ENCODE measurements around the gene CYP8B1. TPM values are rescaled to one million over a fixed set of nuclear protein-coding genes. Genes with fewer than 3 reads are reported as not detected.
A peak's percentile ranks its signal among the peaks of the same experiment; 100 is the strongest.

Gene CYP8B1
- total RNA-seq, 1 donor from 2014 or later, result not detected

- ATAC-seq, result no peak
- DNase-seq (ENCODE audit: low spot score), result no peak
- intact Hi-C loops (cut with DNase I), result no loop called here
These were observed 19.1 kb downstream of the CYP8B1 start for GRCh38 chr3:42856544-42856943.

GRCh38 chr3:42855547-42856380, 19.9 kb downstream of the CYP8B1 start:
- DNase-seq (ENCODE audit: low spot score), result no peak

GRCh38 chr3:42855219-42855546, 20.5 kb downstream of the CYP8B1 start:
- ATAC-seq (no peak), DNase-seq (ENCODE audit: low spot score) (no peak)
- intact Hi-C loops (cut with DNase I), result no loop called here

More at GRCh38 chr3:42855547-42856380, 19.9 kb downstream of the CYP8B1 start:
- ATAC-seq, result no peak
- intact Hi-C loops (cut with DNase I), result no loop called here

- ATAC-seq (peak; percentile 65), DNase-seq (ENCODE audit: low spot score) (no peak)
- intact Hi-C loops (cut with DNase I), result no loop called here
These were observed 21.9 kb downstream of the CYP8B1 start for GRCh38 chr3:42853739-42854302.

- intact Hi-C loops (cut with DNase I), result no loop called here
- DNase-seq (ENCODE audit: low spot score) (no peak), ATAC-seq (no peak)
These were observed 22.6 kb downstream of the CYP8B1 start for GRCh38 chr3:42853056-42853455.

- ATAC-seq, result peak; percentile 84
- DNase-seq (ENCODE audit: low spot score), result no peak
- intact Hi-C loops (cut with DNase I), result no loop called here
These were observed 23.2 kb downstream of the CYP8B1 start for GRCh38 chr3:42852441-42852840.

- DNase-seq (ENCODE audit: low spot score) (no peak), ATAC-seq (no peak)
- intact Hi-C loops (cut with DNase I), result no loop called here
These were observed 24.3 kb downstream of the CYP8B1 start for GRCh38 chr3:42851228-42851834.

- no peak for DNase-seq (ENCODE audit: low spot score)
- intact Hi-C loops (cut with DNase I), result no loop called here
- no peak for ATAC-seq
These were observed 25.4 kb downstream of the CYP8B1 start for GRCh38 chr3:42850263-42850662.

- intact Hi-C loops (cut with DNase I), result no loop called here
- ATAC-seq (no peak), DNase-seq (ENCODE audit: low spot score) (no peak)
These were observed 26.7 kb downstream of the CYP8B1 start for GRCh38 chr3:42849017-42849416.

- intact Hi-C loops (cut with DNase I), result no loop called here
- ATAC-seq, result peak; percentile 38
These were observed 27.9 kb downstream of the CYP8B1 start for GRCh38 chr3:42847731-42848130.

GRCh38 chr3:42846685-42847522, 28.8 kb downstream of the CYP8B1 start:
- DNase-seq (ENCODE audit: low spot score) (no peak), ATAC-seq (peak; percentile 19)
- intact Hi-C loops (cut with DNase I), result no loop called here

More at GRCh38 chr3:42847731-42848130, 27.9 kb downstream of the CYP8B1 start:
- no peak for DNase-seq (ENCODE audit: low spot score)

- no peak for ATAC-seq
- intact Hi-C loops (cut with DNase I), result no loop called here
These were observed 30.9 kb downstream of the CYP8B1 start for GRCh38 chr3:42844815-42845214.

GRCh38 chr3:42844412-42844713, 31.3 kb downstream of the CYP8B1 start:
- intact Hi-C loops (cut with DNase I), result no loop called here
- DNase-seq (ENCODE audit: low spot score) (no peak), ATAC-seq (no peak)

More at GRCh38 chr3:42844815-42845214, 30.9 kb downstream of the CYP8B1 start:
- no peak for DNase-seq (ENCODE audit: low spot score)

GRCh38 chr3:42843713-42844411, 31.8 kb downstream of the CYP8B1 start:
- intact Hi-C loops (cut with DNase I), result no loop called here
- no peak for DNase-seq (ENCODE audit: low spot score)
- peak; percentile 71 for ATAC-seq

GRCh38 chr3:42841332-42841731, 34.3 kb downstream of the CYP8B1 start:
- ATAC-seq, result no peak
- intact Hi-C loops (cut with DNase I), result no loop called here
- no peak for DNase-seq (ENCODE audit: low spot score)

GRCh38 chr3:42839616-42840015, 36.1 kb downstream of the CYP8B1 start:
- no peak for DNase-seq (ENCODE audit: low spot score)

GRCh38 chr3:42838571-42838970, 37.1 kb downstream of the CYP8B1 start:
- ATAC-seq (no peak), DNase-seq (ENCODE audit: low spot score) (no peak)
- intact Hi-C loops (cut with DNase I), result loop anchor here (10.0 kb wide), 1 partner anchor 46 kb away; no protein-coding TSS in a partner anchor

More at GRCh38 chr3:42839616-42840015, 36.1 kb downstream of the CYP8B1 start:
- peak; percentile 83 for ATAC-seq
- intact Hi-C loops (cut with DNase I), result loop anchor here (10.0 kb wide), 1 partner anchor 45 kb away; no protein-coding TSS in a partner anchor
